Measurements from ENCODE around the gene CFAP97. TPM values are rescaled to one million over a fixed set of nuclear protein-coding genes. Genes with fewer than 3 reads are reported as not detected.

The CFAP97 gene
- total RNA-seq, 4 donors from 2014 or later, result 20.0 to 28.3 (median 26.0) TPM

DNA sequence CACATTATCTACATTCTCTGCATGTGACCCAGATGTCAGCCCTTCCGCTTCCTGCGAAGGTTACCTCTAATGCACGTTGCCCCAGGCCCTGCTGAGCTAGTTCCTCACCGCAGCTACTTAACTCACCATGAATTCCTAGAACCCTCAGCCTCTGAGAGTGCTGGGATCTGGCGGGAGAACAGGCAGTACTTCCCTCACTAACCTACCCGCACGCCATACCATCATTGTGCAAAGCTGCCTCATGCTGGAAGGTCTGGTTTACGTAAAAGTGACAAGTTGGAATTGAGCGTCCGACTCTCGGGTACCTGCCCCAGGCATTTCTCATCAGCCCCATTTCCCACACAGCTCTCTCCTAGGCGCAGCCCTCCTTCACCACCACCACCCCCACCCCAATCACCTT lies 54.4 kb downstream of the CFAP97 start:
- intact Hi-C loops (cut with DNase I; ENCODE audit: low total_unique reads), result no loop called here

DNA sequence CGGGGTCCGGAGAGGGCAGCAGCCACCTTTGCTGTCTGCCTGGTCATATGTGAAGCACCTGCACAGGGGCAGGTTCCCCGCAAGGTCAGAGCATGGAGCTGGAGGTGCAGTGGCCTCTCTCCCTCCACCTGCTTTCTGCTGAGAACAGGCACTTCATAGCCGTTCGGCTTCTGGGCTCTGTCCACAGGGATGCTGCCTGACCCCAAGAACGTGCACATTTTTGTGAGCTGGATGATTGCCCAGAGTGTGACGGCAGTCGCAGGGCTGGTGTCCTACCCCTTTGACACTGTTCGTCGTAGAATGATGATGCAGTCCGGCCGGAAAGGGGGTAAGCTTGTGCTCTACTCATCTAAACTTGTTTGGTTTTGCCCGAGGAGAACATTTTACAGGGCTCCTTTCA lies 58.2 kb downstream of the CFAP97 start:
- WGBS, 2 donors, result 83 to 88% methylated on average over 11 to 13 of the region's 13 CpGs
- H3K4me3 ChIP-seq (ENCODE audit: low read depth, poor library complexity, severe bottlenecking), result no peak overlapping the region
- DNase-seq (ENCODE audit: low spot score in 2 of 2), result no peak
- intact Hi-C loops (cut with DNase I; ENCODE audit: low total_unique reads), result no loop called here
- no peak for TF ChIP-seq POLR2A (IDR thresholded peaks at IDR 0.05)
- TF ChIP-seq, protein P1, sequence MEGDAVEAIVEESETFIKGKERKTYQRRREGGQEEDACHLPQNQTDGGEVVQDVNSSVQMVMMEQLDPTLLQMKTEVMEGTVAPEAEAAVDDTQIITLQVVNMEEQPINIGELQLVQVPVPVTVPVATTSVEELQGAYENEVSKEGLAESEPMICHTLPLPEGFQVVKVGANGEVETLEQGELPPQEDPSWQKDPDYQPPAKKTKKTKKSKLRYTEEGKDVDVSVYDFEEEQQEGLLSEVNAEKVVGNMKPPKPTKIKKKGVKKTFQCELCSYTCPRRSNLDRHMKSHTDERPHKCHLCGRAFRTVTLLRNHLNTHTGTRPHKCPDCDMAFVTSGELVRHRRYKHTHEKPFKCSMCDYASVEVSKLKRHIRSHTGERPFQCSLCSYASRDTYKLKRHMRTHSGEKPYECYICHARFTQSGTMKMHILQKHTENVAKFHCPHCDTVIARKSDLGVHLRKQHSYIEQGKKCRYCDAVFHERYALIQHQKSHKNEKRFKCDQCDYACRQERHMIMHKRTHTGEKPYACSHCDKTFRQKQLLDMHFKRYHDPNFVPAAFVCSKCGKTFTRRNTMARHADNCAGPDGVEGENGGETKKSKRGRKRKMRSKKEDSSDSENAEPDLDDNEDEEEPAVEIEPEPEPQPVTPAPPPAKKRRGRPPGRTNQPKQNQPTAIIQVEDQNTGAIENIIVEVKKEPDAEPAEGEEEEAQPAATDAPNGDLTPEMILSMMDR (IDR thresholded peaks at IDR 0.05), result no peak

More for the DNA sequence above, 54.4 kb downstream of the CFAP97 start:
- H3K4me3 ChIP-seq (ENCODE audit: low read depth, poor library complexity, severe bottlenecking), result no peak overlapping the region
- TF ChIP-seq, protein P1 (IDR thresholded peaks at IDR 0.05), result no peak
- no peak for TF ChIP-seq POLR2A (IDR thresholded peaks at IDR 0.05)
- DNase-seq (ENCODE audit: low spot score in 2 of 2), result no peak
- 93 to 95% methylated on average over 12 of the region's 12 CpGs for WGBS, 2 donors

DNA sequence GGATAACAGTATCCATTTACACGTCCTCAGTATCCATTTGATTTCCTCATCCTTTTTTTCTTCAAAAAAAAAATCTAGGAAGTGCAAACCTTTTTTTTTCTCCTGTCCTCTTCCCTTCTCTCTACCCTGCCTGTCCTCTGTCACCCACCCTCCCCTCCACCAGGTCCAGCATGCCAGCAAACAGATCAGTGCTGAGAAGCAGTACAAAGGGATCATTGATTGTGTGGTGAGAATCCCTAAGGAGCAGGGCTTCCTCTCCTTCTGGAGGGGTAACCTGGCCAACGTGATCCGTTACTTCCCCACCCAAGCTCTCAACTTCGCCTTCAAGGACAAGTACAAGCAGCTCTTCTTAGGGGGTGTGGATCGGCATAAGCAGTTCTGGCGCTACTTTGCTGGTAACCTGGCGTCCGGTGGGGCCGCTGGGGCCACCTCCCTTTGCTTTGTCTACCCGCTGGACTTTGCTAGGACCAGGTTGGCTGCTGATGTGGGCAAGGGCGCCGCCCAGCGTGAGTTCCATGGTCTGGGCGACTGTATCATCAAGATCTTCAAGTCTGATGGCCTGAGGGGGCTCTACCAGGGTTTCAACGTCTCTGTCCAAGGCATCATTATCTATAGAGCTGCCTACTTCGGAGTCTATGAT lies 59.1 kb downstream of the CFAP97 start:
- WGBS, 2 donors, result 87 to 89% methylated on average over 16 of the region's 16 CpGs
- DNase-seq (ENCODE audit: low spot score in 2 of 2), result no peak
- TF ChIP-seq, protein P1 (IDR thresholded peaks at IDR 0.05), result no peak
- no peak for TF ChIP-seq POLR2A (IDR thresholded peaks at IDR 0.05)
- intact Hi-C loops (cut with DNase I; ENCODE audit: low total_unique reads), result no loop called here
- H3K4me3 ChIP-seq (ENCODE audit: low read depth, poor library complexity, severe bottlenecking), result no peak overlapping the region

DNA sequence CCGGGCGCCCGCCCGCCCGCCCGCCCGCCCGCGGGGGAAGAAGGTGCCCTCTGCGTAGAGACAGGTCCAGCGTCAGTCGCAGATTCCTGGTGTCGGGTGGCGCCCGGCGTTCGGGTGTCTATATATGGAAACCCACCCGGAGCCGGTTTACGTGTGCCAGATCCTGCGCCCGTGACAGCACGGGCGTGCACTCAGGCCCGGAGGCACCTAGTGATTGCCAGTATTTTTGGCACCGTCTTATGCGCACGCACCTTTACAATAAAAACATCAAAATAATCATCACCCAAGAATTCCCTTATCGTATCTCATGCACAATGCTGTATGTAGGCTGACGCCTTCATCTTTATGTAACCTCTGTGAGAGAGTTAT lies 60.2 kb downstream of the CFAP97 start:
- TF ChIP-seq, protein P1 (IDR thresholded peaks at IDR 0.05), result no peak
- no peak for TF ChIP-seq POLR2A (IDR thresholded peaks at IDR 0.05)
- intact Hi-C loops (cut with DNase I; ENCODE audit: low total_unique reads), result no loop called here
- peak overlapping the region; percentile 52 for H3K4me3 ChIP-seq (ENCODE audit: low read depth, poor library complexity, severe bottlenecking)
- peak in 1 of 2 donors; percentile 90 for DNase-seq (ENCODE audit: low spot score in 2 of 2)
- 0 to 2% methylated on average over 14 to 15 of the region's 30 CpGs for WGBS, 2 donors

DNA sequence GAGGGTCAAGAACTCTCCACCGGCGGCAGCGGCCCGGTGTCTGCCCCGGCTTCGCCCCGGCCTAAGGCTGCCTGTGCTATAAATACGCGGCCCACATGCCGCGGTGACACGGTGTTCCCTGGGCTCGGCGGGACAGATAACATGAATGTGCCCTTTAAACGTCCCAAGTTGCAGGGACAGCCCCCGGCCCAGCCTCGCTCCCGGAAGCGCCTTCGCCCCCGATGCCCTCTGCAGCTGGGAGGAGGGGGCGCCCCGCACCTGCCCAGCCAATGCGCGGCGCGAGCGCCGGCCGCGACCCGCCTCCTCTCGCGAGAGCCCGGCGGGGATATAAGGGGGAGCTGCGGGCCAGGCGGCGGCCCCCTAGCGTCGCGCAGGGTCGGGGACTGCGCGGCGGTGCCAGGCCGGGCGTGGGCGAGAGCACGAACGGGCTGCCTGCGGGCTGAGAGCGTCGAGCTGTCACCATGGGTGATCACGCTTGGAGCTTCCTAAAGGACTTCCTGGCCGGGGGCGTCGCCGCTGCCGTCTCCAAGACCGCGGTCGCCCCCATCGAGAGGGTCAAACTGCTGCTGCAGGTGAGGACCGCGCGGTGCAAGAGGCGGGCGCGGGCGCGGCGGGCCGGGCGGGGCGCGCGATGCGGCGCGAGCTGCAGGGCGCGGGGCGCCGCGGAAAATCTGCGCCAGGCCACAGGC lies 60.7 kb downstream of the CFAP97 start, which contains the start of gene SLC25A4:
TSS of gene SLC25A4 (plus strand) at position 355 of the 689 bp plus-strand sequence. CDS start at position 462, 107 bp downstream.
- peak; percentile 45 to 94 for DNase-seq (ENCODE audit: low spot score in 2 of 2)
- intact Hi-C loops (cut with DNase I; ENCODE audit: low total_unique reads), result no loop called here
- 1% methylated on average over 14 to 72 of the region's 87 CpGs for WGBS, 2 donors
- peak in 1 of 2 donors; percentile 29 for TF ChIP-seq POLR2A (IDR thresholded peaks at IDR 0.05)
- TF ChIP-seq, protein P1 (IDR thresholded peaks at IDR 0.05), result no peak
- peak within 1 kb of the TSS; percentile 52 for H3K4me3 ChIP-seq (ENCODE audit: low read depth, poor library complexity, severe bottlenecking)
